ENCODE results near the gene AUTS2.

GRCh38 chr7:69739931-69740431 is 141.7 kb downstream of the AUTS2 start:
- TF ChIP-seq CTCF (IDR thresholded peaks at IDR 0.05; ENCODE audit: control extremely low read depth in 1 of 3, insufficient read depth in 1 of 3, low read depth in 1 of 3, low read length in 3 of 3) (no peak), EP300 (IDR thresholded peaks at IDR 0.05; ENCODE audit: borderline replicate concordance in 1 of 2, low read depth in 2 of 2, low read length in 2 of 2) (no peak), ZNF274 (IDR thresholded peaks at IDR 0.05; ENCODE audit: borderline replicate concordance, extremely low read depth, low read length) (no peak)
